Measurements from ENCODE around the gene RLN1. TPM values are rescaled to one million over a fixed set of nuclear protein-coding genes. Genes with fewer than 3 reads are reported as not detected.
A peak's percentile ranks its signal among the peaks of the same experiment; 100 is the strongest.

RLN1 gene
- total and polyA plus RNA-seq, 10 of the 15 experiments (the other 5 are each of a cell fraction or from before 2014, with no cell fraction given) = 0.80 to 2.8 (median 1.9) TPM

DNA sequence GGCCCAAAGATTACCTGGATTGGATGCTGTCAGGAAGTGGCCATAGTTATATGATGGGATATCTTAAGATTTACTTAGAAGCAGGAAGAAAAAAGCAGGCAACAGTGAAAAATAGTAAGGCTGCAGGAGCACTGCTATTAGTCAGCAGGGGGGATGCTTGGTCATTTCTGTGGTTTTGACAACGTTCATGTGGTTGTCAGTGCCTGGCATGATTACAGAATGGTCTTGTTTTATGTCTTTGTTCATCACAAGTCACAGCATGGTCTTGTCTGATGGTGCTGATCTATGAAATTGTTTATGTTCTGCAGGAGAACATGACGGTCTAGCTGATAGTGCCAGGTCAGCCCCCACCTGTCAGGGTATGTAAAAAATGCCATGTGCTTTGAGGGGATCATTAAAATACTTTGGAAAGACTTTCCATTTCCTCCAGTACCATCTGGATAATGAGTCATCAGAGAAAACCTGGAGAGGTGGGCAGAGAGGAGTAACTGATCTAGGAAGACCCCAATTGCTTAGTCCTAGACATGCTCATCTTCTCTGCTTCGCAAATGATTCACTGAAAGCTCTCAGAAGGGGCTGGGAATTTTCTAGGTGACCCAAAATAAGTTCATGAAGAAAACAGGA lies 49.5 kb upstream of the RLN1 start:
- Histone ChIP-seq H3K4me3 (no peak overlapping the region), H3K36me3 (ENCODE audit: control insufficient read depth in 2 of 2, insufficient read depth in 2 of 2, low read length in 1 of 2) (no peaks in the 10 kb centered on the region), H3K4me1 (ENCODE audit: control insufficient read depth, insufficient read depth, low read length) (peaks cover 9% of the 10 kb centered on the region; the same call in 1 of the 2 replicates), H3K9ac (ENCODE audit: control insufficient read depth, insufficient read depth, low read length) (no peak overlapping the region), H2AFZ (ENCODE audit: control insufficient read depth, low read depth, low read length) (no peak overlapping the region), H3K9me3 (replicated peaks; ENCODE audit: control insufficient read depth, insufficient read depth, low read length) (no peaks in the 10 kb centered on the region), H3K79me2 (ENCODE audit: control insufficient read depth, insufficient read depth, low read length) (no peaks in the 10 kb centered on the region), H3K27me3 (replicated peaks in 1 of 2; ENCODE audit: control insufficient read depth in 2 of 2, insufficient read depth in 2 of 2, low read length in 1 of 2) (no peaks in the 10 kb centered on the region), H4K20me1 (ENCODE audit: control insufficient read depth, insufficient read depth) (no peaks in the 10 kb centered on the region), H3K4me2 (ENCODE audit: control insufficient read depth, insufficient read depth) (no peak overlapping the region), H3K27ac (ENCODE audit: control insufficient read depth, insufficient read depth) (no peak overlapping the region)
- WGBS (ENCODE audit: insufficient coverage, insufficient replicate concordance, low lambda C conversion rate, missing lambda C conversion rate) = 33% methylated on average over 3 of the region's 3 CpGs
- intact Hi-C loops (cut with micrococcal nuclease; ENCODE audit: unreplicated experiment) (no loop called here), in situ Hi-C loops (cut with MboI) (no loop called here)
- SMC1A ChIA-PET (ENCODE audit: uncharacterized antibody, unreplicated experiment) = interaction anchor here (0.8 to 1.4 kb wide), 3 partner anchors 23 to 131 kb away, joined by 3 read pairs; no protein-coding TSS in a partner anchor
- CTCF ChIA-PET = no interaction called here
- POLR2A ChIA-PET = no interaction called here
- DNase-seq (ENCODE audit: low read depth, low spot score) = peak; percentile 45
- RAD21 ChIA-PET (ENCODE audit: unreplicated experiment) = no interaction called here
- FAIRE-seq = peak; percentile 13
- BruUV-seq (replicated peaks) = no TSS peak
- ATAC-seq = peak; percentile 87
- TF ChIP-seq, protein P1, sequence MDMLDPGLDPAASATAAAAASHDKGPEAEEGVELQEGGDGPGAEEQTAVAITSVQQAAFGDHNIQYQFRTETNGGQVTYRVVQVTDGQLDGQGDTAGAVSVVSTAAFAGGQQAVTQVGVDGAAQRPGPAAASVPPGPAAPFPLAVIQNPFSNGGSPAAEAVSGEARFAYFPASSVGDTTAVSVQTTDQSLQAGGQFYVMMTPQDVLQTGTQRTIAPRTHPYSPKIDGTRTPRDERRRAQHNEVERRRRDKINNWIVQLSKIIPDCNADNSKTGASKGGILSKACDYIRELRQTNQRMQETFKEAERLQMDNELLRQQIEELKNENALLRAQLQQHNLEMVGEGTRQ (IDR thresholded peaks at IDR 0.05; ENCODE audit: borderline replicate concordance, low read depth, low read length) = no peak
- no peak for TF ChIP-seq PML (IDR thresholded peaks at IDR 0.05; ENCODE audit: low read length)
- 0 out of 2 replicates have a peak, but pooled peaks have one; percentile 39 for TF ChIP-seq CREB1 (IDR thresholded peaks at IDR 0.05; ENCODE audit: low read depth)
- TF ChIP-seq, protein P2, sequence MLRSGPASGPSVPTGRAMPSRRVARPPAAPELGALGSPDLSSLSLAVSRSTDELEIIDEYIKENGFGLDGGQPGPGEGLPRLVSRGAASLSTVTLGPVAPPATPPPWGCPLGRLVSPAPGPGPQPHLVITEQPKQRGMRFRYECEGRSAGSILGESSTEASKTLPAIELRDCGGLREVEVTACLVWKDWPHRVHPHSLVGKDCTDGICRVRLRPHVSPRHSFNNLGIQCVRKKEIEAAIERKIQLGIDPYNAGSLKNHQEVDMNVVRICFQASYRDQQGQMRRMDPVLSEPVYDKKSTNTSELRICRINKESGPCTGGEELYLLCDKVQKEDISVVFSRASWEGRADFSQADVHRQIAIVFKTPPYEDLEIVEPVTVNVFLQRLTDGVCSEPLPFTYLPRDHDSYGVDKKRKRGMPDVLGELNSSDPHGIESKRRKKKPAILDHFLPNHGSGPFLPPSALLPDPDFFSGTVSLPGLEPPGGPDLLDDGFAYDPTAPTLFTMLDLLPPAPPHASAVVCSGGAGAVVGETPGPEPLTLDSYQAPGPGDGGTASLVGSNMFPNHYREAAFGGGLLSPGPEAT (IDR thresholded peaks at IDR 0.05; ENCODE audit: low read depth) = no peak
- no peak for TF ChIP-seq SRF (IDR thresholded peaks at IDR 0.05; ENCODE audit: low read depth in 2 of 2, low read length in 2 of 2)
- TF ChIP-seq CREM (IDR thresholded peaks at IDR 0.05; ENCODE audit: low read depth) = peak; percentile 76
- peak; percentile 97 for TF ChIP-seq RUNX3 (IDR thresholded peaks at IDR 0.05; ENCODE audit: low read length)
- peak; percentile 18; the same call in 1 of the 2 replicates for TF ChIP-seq CHD2 (IDR thresholded peaks at IDR 0.05; ENCODE audit: borderline replicate concordance, low read depth, low read length)
- no peak for TF ChIP-seq NR2C1 (IDR thresholded peaks at IDR 0.05)
- no peak for TF ChIP-seq SMAD5 (IDR thresholded peaks at IDR 0.05; ENCODE audit: low read depth)
- TF ChIP-seq ZSCAN29 (IDR thresholded peaks at IDR 0.05) = no peak
- TF ChIP-seq, protein P3, sequence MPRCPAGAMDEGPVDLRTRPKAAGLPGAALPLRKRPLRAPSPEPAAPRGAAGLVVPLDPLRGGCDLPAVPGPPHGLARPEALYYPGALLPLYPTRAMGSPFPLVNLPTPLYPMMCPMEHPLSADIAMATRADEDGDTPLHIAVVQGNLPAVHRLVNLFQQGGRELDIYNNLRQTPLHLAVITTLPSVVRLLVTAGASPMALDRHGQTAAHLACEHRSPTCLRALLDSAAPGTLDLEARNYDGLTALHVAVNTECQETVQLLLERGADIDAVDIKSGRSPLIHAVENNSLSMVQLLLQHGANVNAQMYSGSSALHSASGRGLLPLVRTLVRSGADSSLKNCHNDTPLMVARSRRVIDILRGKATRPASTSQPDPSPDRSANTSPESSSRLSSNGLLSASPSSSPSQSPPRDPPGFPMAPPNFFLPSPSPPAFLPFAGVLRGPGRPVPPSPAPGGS (IDR thresholded peaks at IDR 0.05; ENCODE audit: borderline replicate concordance, insufficient read depth, low read depth, low read length, poor library complexity, severe bottlenecking) = peak; percentile 23
- TF ChIP-seq PAX5 (IDR thresholded peaks at IDR 0.05; ENCODE audit: borderline replicate concordance, low read depth, low read length) = 0 out of 2 replicates have a peak, but pooled peaks have one; percentile 29
- peak; percentile 53; the same call in 1 of the 2 replicates for TF ChIP-seq BCL11A (IDR thresholded peaks at IDR 0.05; ENCODE audit: low read depth, low read length)
- TF ChIP-seq SIN3A (IDR thresholded peaks at IDR 0.05; ENCODE audit: low read depth, low read length) = no peak
- peak; percentile 78 for TF ChIP-seq EED (IDR thresholded peaks at IDR 0.05; ENCODE audit: low read depth)
- peak; percentile 83 for TF ChIP-seq TCF7 (IDR thresholded peaks at IDR 0.05; ENCODE audit: borderline replicate concordance)
- TF ChIP-seq IRF4 (IDR thresholded peaks at IDR 0.05; ENCODE audit: low read depth, low read length) = peak; percentile 75
- TF ChIP-seq IKZF1 (conservative IDR thresholded peaks at IDR 0.05) = peak; percentile 41; the same call in 1 of the 2 replicates
- no peak for TF ChIP-seq MEF2B (IDR thresholded peaks at IDR 0.05; ENCODE audit: partially characterized antibody, poor library complexity, severe bottlenecking)
- TF ChIP-seq STAT1 (conservative IDR thresholded peaks at IDR 0.05) = no peak
- TF ChIP-seq BHLHE40 (IDR thresholded peaks at IDR 0.05; ENCODE audit: borderline replicate concordance in 1 of 2, low read depth in 2 of 2, low read length in 1 of 2) = no peak
- TF ChIP-seq MTA2 (IDR thresholded peaks at IDR 0.05; ENCODE audit: low read depth) = peak; percentile 28; the same call in 1 of the 2 replicates
- TF ChIP-seq ZNF622 (IDR thresholded peaks at IDR 0.05) = no peak
